Measurements from ENCODE around the gene GLG1.

The GLG1 gene

DNA sequence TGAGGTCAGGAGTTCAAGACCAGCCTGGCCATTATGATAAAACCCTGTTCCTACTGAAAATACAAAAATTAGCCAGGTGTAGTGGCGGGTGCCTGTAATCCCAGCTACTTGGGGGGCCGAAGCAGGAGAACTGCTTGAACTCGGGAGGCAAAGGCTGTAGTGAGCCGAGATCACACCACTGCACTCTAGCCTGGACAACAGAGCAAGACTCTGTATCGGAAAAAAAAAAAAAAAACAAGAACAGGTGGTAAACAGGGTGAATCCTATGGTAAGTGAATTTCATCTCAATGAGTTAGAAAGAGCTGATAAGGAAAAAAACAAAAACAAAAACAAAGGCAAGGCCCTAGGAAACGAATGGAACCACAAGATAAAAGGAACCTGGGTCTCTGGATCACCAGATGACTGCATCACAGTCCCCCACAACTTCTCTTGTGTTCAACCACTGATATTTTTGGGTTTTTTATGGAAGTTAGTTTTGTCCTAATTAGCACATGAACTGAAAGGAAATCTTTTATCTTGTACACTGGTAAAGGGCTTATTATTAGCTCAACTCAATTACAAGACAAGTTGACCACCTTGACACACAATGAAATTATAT lies 21.0 kb downstream of the GLG1 start:
- Histone ChIP-seq H3K27me3 (ENCODE audit: insufficient read depth, poor library complexity, severe bottlenecking) (no peaks in the 10 kb centered on the region), H3K4me3 (replicated peaks; ENCODE audit: insufficient read depth, low read length) (no peak overlapping the region), H3K27ac (replicated peaks) (no peak overlapping the region)
- DNase-seq (ENCODE audit: low read depth in 1 of 2, low spot score in 1 of 2): no peak
- TF ChIP-seq POLR2AphosphoS5 (IDR thresholded peaks at IDR 0.05; ENCODE audit: low read depth) (no peak), REST (IDR thresholded peaks at IDR 0.05; ENCODE audit: insufficient replicate concordance, low read depth) (no peak), GABPA (IDR thresholded peaks at IDR 0.05; ENCODE audit: low read depth) (no peak), SPI1 (IDR thresholded peaks at IDR 0.05; ENCODE audit: borderline replicate concordance, low read depth) (no peak)
- TF ChIP-seq, protein P1, sequence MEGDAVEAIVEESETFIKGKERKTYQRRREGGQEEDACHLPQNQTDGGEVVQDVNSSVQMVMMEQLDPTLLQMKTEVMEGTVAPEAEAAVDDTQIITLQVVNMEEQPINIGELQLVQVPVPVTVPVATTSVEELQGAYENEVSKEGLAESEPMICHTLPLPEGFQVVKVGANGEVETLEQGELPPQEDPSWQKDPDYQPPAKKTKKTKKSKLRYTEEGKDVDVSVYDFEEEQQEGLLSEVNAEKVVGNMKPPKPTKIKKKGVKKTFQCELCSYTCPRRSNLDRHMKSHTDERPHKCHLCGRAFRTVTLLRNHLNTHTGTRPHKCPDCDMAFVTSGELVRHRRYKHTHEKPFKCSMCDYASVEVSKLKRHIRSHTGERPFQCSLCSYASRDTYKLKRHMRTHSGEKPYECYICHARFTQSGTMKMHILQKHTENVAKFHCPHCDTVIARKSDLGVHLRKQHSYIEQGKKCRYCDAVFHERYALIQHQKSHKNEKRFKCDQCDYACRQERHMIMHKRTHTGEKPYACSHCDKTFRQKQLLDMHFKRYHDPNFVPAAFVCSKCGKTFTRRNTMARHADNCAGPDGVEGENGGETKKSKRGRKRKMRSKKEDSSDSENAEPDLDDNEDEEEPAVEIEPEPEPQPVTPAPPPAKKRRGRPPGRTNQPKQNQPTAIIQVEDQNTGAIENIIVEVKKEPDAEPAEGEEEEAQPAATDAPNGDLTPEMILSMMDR (IDR thresholded peaks at IDR 0.05; ENCODE audit: insufficient read depth, low read length): no peak

GRCh38 chr16:74583926-74584666 lies 22.8 kb downstream of the GLG1 start:
- TF ChIP-seq GABPA (IDR thresholded peaks at IDR 0.05; ENCODE audit: low read depth) (no peak), REST (IDR thresholded peaks at IDR 0.05; ENCODE audit: insufficient replicate concordance, low read depth) (no peak), SPI1 (IDR thresholded peaks at IDR 0.05; ENCODE audit: borderline replicate concordance, low read depth) (no peak), POLR2AphosphoS5 (IDR thresholded peaks at IDR 0.05; ENCODE audit: low read depth) (no peak)
- TF ChIP-seq, protein P1 (IDR thresholded peaks at IDR 0.05; ENCODE audit: insufficient read depth, low read length): no peak
- no peaks in the 10 kb centered on the region for H3K27me3 ChIP-seq (ENCODE audit: insufficient read depth, poor library complexity, severe bottlenecking)
- H3K27ac ChIP-seq (replicated peaks): no peak overlapping the region
- H3K4me3 ChIP-seq (replicated peaks; ENCODE audit: insufficient read depth, low read length): no peak overlapping the region
- DNase-seq (ENCODE audit: low read depth in 1 of 2, low spot score in 1 of 2): no peak

DNA sequence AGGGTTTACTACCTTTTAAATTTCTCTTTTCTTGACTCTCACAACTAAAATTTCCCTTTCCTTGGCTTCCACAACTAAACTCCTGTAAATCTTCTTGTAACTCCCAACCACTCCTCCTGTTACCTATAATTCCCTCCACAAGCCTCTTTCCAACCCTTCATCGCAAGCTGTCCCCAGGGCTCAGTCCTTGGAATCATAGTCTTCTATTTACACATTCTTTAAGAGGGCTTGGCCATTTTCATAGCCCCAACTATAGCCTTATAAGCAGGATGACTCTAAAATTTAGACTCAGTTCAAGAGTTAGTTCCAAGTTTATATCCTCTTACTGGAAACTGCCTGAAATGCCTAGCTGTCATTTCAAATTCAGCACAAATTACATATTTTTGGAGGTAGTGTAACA lies 23.9 kb downstream of the GLG1 start:
- DNase-seq (ENCODE audit: low read depth in 1 of 2, low spot score in 1 of 2): no peak
- no peak overlapping the region for H3K4me3 ChIP-seq (replicated peaks; ENCODE audit: insufficient read depth, low read length)
- H3K27ac ChIP-seq (replicated peaks): no peak overlapping the region
- no peak for TF ChIP-seq SPI1 (IDR thresholded peaks at IDR 0.05; ENCODE audit: borderline replicate concordance, low read depth)
- no peak for TF ChIP-seq REST (IDR thresholded peaks at IDR 0.05; ENCODE audit: insufficient replicate concordance, low read depth)
- TF ChIP-seq GABPA (IDR thresholded peaks at IDR 0.05; ENCODE audit: low read depth): no peak
- TF ChIP-seq POLR2AphosphoS5 (IDR thresholded peaks at IDR 0.05; ENCODE audit: low read depth): no peak
- TF ChIP-seq, protein P1 (IDR thresholded peaks at IDR 0.05; ENCODE audit: insufficient read depth, low read length): no peak
- H3K27me3 ChIP-seq (ENCODE audit: insufficient read depth, poor library complexity, severe bottlenecking): no peaks in the 10 kb centered on the region
